K562 (cell line): ENCODE data around the gene NBR1. TPM values are rescaled to one million over a fixed set of nuclear protein-coding genes. Genes with fewer than 3 reads are reported as not detected.

Experiments
- CREB3 ChIP-seq: fragments of 450-650 bp; conservative IDR thresholded peaks from 2 replicates; pipeline ENCODE4 v1.6.1; 2016; ENCODE audit warnings: missing genetic modification characterization, low read depth, mild to moderate bottlenecking, missing compliant biosample characterization, moderate library complexity
- CSDE1 ChIP-seq, 2 experiments: fragments of 450-650 bp; IDR thresholded peaks; 2 replicates each; pipeline ENCODE4 v1.6.1; 2016; ENCODE audit warnings: mild to moderate bottlenecking in 1 of 2
- ETV6 ChIP-seq, 3 experiments: fragments of 150-350 bp in 1 of 3; sonication (generic) in 1 of 3; formaldehyde crosslinking in 1 of 3; IDR thresholded peaks; 2 replicates each; pipeline versions ENCODE4 v1.6.1 to v1.8.0; 2014 to 2022; ENCODE audit warnings: borderline replicate concordance in 2 of 3, low read depth in 2 of 3, antibody characterized with exemption in 1 of 3, low read length in 1 of 3, mild to moderate bottlenecking in 1 of 3, missing genetic modification reagents in 1 of 3
- FOXA1 ChIP-seq: fragments of 450-650 bp; IDR thresholded peaks from 2 replicates; pipeline ENCODE4 v1.6.1; 2016; ENCODE audit warnings: mild to moderate bottlenecking, borderline replicate concordance
- FOXO4 ChIP-seq: fragments of 450-650 bp; formaldehyde crosslinking; IDR thresholded peaks from 2 replicates; pipeline ENCODE4 v1.4.0; 2020; ENCODE audit warnings: mild to moderate bottlenecking, moderate library complexity
- HNRNPLL ChIP-seq: fragments of 200-400 bp; formaldehyde crosslinking; IDR thresholded peaks from 2 replicates; pipeline ENCODE4 v1.6.1; 2017; ENCODE audit warnings: low read length, low read depth, mild to moderate bottlenecking; ENCODE audit not compliant: poor library complexity, severe bottlenecking
- HOXB6 ChIP-seq: fragments of 250-450 bp; sonication (Bioruptor Pico); IDR thresholded peaks from 2 replicates; pipeline ENCODE4 v1.5.1; 2022; ENCODE audit warnings: mild to moderate bottlenecking, borderline replicate concordance
- IFI16 ChIP-seq: fragments of 250-450 bp; sonication (Bioruptor Pico); IDR thresholded peaks from 2 replicates; pipeline ENCODE4 v2.1.2; 2022; ENCODE audit warnings: mild to moderate bottlenecking, inconsistent platforms
- MAFK ChIP-seq: IDR thresholded peaks from 2 replicates; pipeline ENCODE4 v1.6.1; 2011; ENCODE audit warnings: low read length, improper control_type of control experiment
- MXI1 ChIP-seq: IDR thresholded peaks from 2 replicates; pipeline ENCODE4 v1.6.1; 2011; ENCODE audit warnings: low read depth, mild to moderate bottlenecking, improper control_type of control experiment, low read length
- NELFE ChIP-seq: IDR thresholded peaks from 2 replicates; pipeline ENCODE4 v1.6.1; 2011; ENCODE audit warnings: mild to moderate bottlenecking; ENCODE audit not compliant: insufficient read depth, insufficient read length
- NR2F6 ChIP-seq: fragments of 450-650 bp; formaldehyde crosslinking; IDR thresholded peaks from 2 replicates; pipeline ENCODE4 v1.4.0; 2020; ENCODE audit warnings: mild to moderate bottlenecking
- PYGO2 ChIP-seq: fragments of 450-650 bp; IDR thresholded peaks from 2 replicates; pipeline ENCODE4 v1.6.1; 2016; ENCODE audit warnings: mild to moderate bottlenecking, missing genetic modification characterization, moderate library complexity, missing compliant biosample characterization
- TOE1 ChIP-seq, 2 experiments: fragments of 450-650 bp in 1 of 2; sonication (generic) in 1 of 2; formaldehyde crosslinking in 1 of 2; IDR thresholded peaks; 2 replicates each; pipeline versions ENCODE4 v1.7.1 to v1.8.0; 2016 to 2022; ENCODE audit warnings: borderline replicate concordance in 2 of 2, mild to moderate bottlenecking in 2 of 2, antibody characterized with exemption in 1 of 2, inconsistent platforms in 1 of 2, low read depth in 1 of 2, missing genetic modification reagents in 1 of 2, moderate library complexity in 1 of 2
- U2AF1 ChIP-seq: fragments of 200-400 bp; formaldehyde crosslinking; optimal IDR thresholded peaks from 2 replicates; pipeline ENCODE3; 2017; ENCODE audit warnings: mild to moderate bottlenecking, low read depth, low read length, moderate library complexity
- VEZF1 ChIP-seq: fragments of 200-800 bp; sonication (Bioruptor generic); IDR thresholded peaks from 2 replicates; pipeline ENCODE4 v1.6.1; 2017; ENCODE audit warnings: missing genetic modification characterization, missing compliant biosample characterization
- ZNF609 ChIP-seq: sonication (generic); formaldehyde crosslinking; IDR thresholded peaks from 2 replicates; pipeline ENCODE4 v1.8.1; 2023; ENCODE audit warnings: missing genetic modification reagents, mild to moderate bottlenecking, borderline replicate concordance
- polyA plus RNA-seq, 8 experiments: library from polyadenylated mRNA; depleted of rRNA in 4 of 8; stranded (reverse) in 5 of 8; unstranded in 3 of 8; fragments of >200 nt; fragmentation: Nextera tagmentation in 2 of 8; fragmentation: Illumina TruSeq in 1 of 8; extraction: Ambion mirVana in 2 of 8; extraction: Trizol in 1 of 8; gene quantifications; 2 replicates each; pipeline versions ENCODE4 v1.2.1 to v1.2.3, GENCODE V29; 2011 to 2014; ENCODE audit warnings: inconsistent platforms in 1 of 8, missing spikeins in 1 of 8
- total RNA-seq, 7 experiments: library from RNA; depleted of rRNA in 6 of 7; stranded (reverse); fragments of >200 nt in 6 of 7; fragmentation: Illumina TruSeq in 2 of 7; extraction: Trizol in 2 of 7; gene quantifications; 2 replicates each; pipeline versions ENCODE4 v1.2.1 to v1.2.3, GENCODE V29; 2011 to 2021; ENCODE audit warnings: low replicate concordance in 1 of 7

NBR1 gene
- total and polyA plus RNA-seq, 9 of the 15 experiments (the other 6 are each of a cell fraction or from before 2014, with no cell fraction given), result 4.2 to 70.1 (median 39.9) TPM

- TF ChIP-seq ZNF609 (no peak), MAFK (peak; percentile 27; the same call in 1 of the 2 replicates), NELFE (no peak), HNRNPLL (peak; percentile 72), CREB3 (tag) (peak; percentile 73; the same call in 1 of the 2 replicates), FOXO4 (CRISPR knock-in tag) (no peak), ETV6 (IDR thresholded peaks at IDR 0.05; ENCODE audit: borderline replicate concordance in 1 of 2, low read depth in 2 of 2, low read length in 1 of 2) (0 out of 4 replicates have a peak, but pooled peaks of 1 of the 2 experiments have one; percentile 30), ETV6 (CRISPR knock-in tag; IDR thresholded peaks at IDR 0.05; ENCODE audit: borderline replicate concordance) (no peak), MXI1 (peak; percentile 86), HOXB6 (CRISPR knock-in tag) (no peak), VEZF1 (CRISPR knock-in tag) (peak; percentile 62; the same call in 1 of the 2 replicates), FOXA1 (no peak), PYGO2 (no peak), U2AF1 (no peak), IFI16 (CRISPR knock-in tag) (no peak), CSDE1 (IDR thresholded peaks at IDR 0.05) (peak in 1 of 2 experiments; percentile 83; a peak in 1 of 4 replicates), TOE1 (IDR thresholded peaks at IDR 0.05; ENCODE audit: borderline replicate concordance) (peak; percentile 23; the same call in 1 of the 2 replicates), TOE1 (CRISPR knock-in tag; IDR thresholded peaks at IDR 0.05; ENCODE audit: borderline replicate concordance, low read depth) (no peak), NR2F6 (no peak)
Observed at GRCh38 chr17:43170140-43170765, 761 bp upstream of the NBR1 start (continued).
